ENCODE results near the gene OR8G1.
"Not testable (repeated sequence)": the region's sequence is repeated elsewhere in the genome, so short reads cannot be mapped to it uniquely, and the experiment has no call there.

- not testable (repeated sequence) for TF ChIP-seq POLR2AphosphoS5 (IDR thresholded peaks at IDR 0.05; ENCODE audit: borderline replicate concordance, low read depth, low read length); EZH2 (IDR thresholded peaks at IDR 0.05); FOXP2 (optimal IDR thresholded peaks at IDR 0.05; ENCODE audit: control extremely low read depth, extremely low read length, insufficient read depth)
These were observed 30.0 kb downstream of the OR8G1 start for GRCh38 chr11:124270886-124271285.
